Heart left ventricle (tissue), 16 donors: Measurements from ENCODE around the gene MTHFR. TPM values are rescaled to one million over a fixed set of nuclear protein-coding genes. Genes with fewer than 3 reads are reported as not detected.
A peak's percentile ranks its signal among the peaks of the same experiment; 100 is the strongest.

Experiments
- ATAC-seq, 4 donors: fragments of 200-7000 bp; cut with Tn5 transposase; one replicate each; pipeline ENCODE4 v1.9.1; 2020 to 2022; ENCODE audit warnings: moderate library complexity in 4 of 4, mild to moderate bottlenecking in 3 of 4, moderate number of reproducible peaks in 1 of 4
- DNase-seq, 5 donors: peaks; one replicate each; pipeline ENCODE4 v3.0.0-alpha.2; 2020
- H3K27ac ChIP-seq, 12 donors: fragments of 200-600 bp; sonication (generic) in 4 of 12; one replicate each; pipeline versions ENCODE4 v1.5.0 to v1.8.0; 2016 to 2022; ENCODE audit warnings: mild to moderate bottlenecking in 2 of 12
- H3K27me3 ChIP-seq, 9 donors: fragments of 200-600 bp; sonication (generic) in 2 of 9; one replicate each; pipeline versions ENCODE4 v1.5.1 to v1.8.0; 2016 to 2022; ENCODE audit warnings: mild to moderate bottlenecking in 3 of 9
- H3K36me3 ChIP-seq, 9 donors: fragments of 200-600 bp; sonication (generic) in 2 of 9; one replicate each; pipeline versions ENCODE4 v1.5.0 to v1.8.0; 2018 to 2022; ENCODE audit warnings: mild to moderate bottlenecking in 2 of 9
- H3K4me1 ChIP-seq, 12 donors: fragments of 200-600 bp; sonication (generic) in 4 of 12; one replicate each; pipeline versions ENCODE4 v1.5.0 to v1.8.0; 2016 to 2022; ENCODE audit warnings: mild to moderate bottlenecking in 3 of 12
- H3K4me3 ChIP-seq, 12 donors: fragments of 200-600 bp; sonication (generic) in 4 of 12; one replicate each; pipeline versions ENCODE4 v1.5.0 to v1.8.0; 2017 to 2022; ENCODE audit warnings: mild to moderate bottlenecking in 9 of 12, moderate library complexity in 4 of 12
- H3K9me3 ChIP-seq, 12 donors: fragments of 200-600 bp; sonication (generic) in 4 of 12; one replicate each; pipeline versions ENCODE4 v1.5.0 to v1.8.0; 2016 to 2022; ENCODE audit warnings: mild to moderate bottlenecking in 1 of 12
- CTCF ChIP-seq, 12 donors: fragments of 200-600 bp; sonication (generic) in 4 of 12; IDR thresholded peaks; one replicate each; pipeline versions ENCODE4 v1.5.0 to v1.8.0; 2018 to 2022; ENCODE audit warnings: antibody characterized with exemption in 12 of 12, mild to moderate bottlenecking in 5 of 12
- POLR2A ChIP-seq, 2 donors: fragments of 450-650 bp; IDR thresholded peaks; one replicate each; pipeline ENCODE4 v1.6.1; 2017; ENCODE audit warnings: antibody characterized with exemption in 2 of 2, mild to moderate bottlenecking in 2 of 2, moderate library complexity in 2 of 2
- WGBS, 4 donors: extraction: QIAGEN DNeasy Blood & Tissue Kit in 2 of 4; methylation state at CpG; one replicate each; pipeline versions ENCODE4 v1.1.5 to v1.1.7; 2013 to 2018; 5-methylcytosine and 5-hydroxymethylcytosine counted together
- intact Hi-C, 10 donors: fragments of 100-400 bp; cut with DNase I; formaldehyde crosslinking; loops; one replicate each; pipeline versions ENCODE4 v1.11.1 to v1.14.2; 2022
- polyA plus RNA-seq, 2 donors: library from polyadenylated mRNA; stranded (reverse); fragments of 200-250 nt; gene quantifications; one replicate each; pipeline ENCODE4 v1.2.3, GENCODE V29; 2013
- total RNA-seq, 9 donors: library from RNA; depleted of rRNA in 2 of 9; stranded (reverse); fragments of >200 nt in 2 of 9; fragmentation: NEBNext Ultra II Directional in 3 of 9; extraction: Animal tissue kit (Norgen Biotek cat#: 25700) in 3 of 9; gene quantifications; one replicate each; pipeline versions ENCODE4 v1.1.0 to v1.2.4, GENCODE V29; 2016 to 2023
- donor health status: ischemic (EF 13 %, LVEDD 7.1; RV severe dilation, severe dysfunction).
- donor health status: healthy with polysubstance abuse.
- donor health status: DM: no; HTN: yes; CAD: no.
- donor health status: DM: no; HTN: no; CAD: no.
- donor health status: ischemic (EF 25% LVEDD 6.9; RV normal size, moderate dysfunction).
- donor health status: ischemic (EF 25% LVEDD 5.7; RV mildly dilated, moderate dysfunction).
- donor health status: healthy.
- donor health status: DM: yes; HTN: yes; CAD: no.
- donor health status: ischemic (EF 35%, LVEDD 5.7; RV mildly dilated, moderate dysfunction).
- donor health status: nonischemic (EF 11% LVEDD 7.7; RV severe dilation, severe dysfunction).
- donor health status: DM: yes; HTN: yes; CAD: no.
- donor health status: PGD.
- donor health status: ischemic (EF 29% LVEDD 5.4; RV normal size, mild dysfunction).
- donor health status: nonischemic (EF 23%, LVEDD 6.1; RV moderate dilation, normal function).

The MTHFR gene
- total and polyA plus RNA-seq, 11 donors = 21.9 to 61.2 (median 38.1) TPM

DNA sequence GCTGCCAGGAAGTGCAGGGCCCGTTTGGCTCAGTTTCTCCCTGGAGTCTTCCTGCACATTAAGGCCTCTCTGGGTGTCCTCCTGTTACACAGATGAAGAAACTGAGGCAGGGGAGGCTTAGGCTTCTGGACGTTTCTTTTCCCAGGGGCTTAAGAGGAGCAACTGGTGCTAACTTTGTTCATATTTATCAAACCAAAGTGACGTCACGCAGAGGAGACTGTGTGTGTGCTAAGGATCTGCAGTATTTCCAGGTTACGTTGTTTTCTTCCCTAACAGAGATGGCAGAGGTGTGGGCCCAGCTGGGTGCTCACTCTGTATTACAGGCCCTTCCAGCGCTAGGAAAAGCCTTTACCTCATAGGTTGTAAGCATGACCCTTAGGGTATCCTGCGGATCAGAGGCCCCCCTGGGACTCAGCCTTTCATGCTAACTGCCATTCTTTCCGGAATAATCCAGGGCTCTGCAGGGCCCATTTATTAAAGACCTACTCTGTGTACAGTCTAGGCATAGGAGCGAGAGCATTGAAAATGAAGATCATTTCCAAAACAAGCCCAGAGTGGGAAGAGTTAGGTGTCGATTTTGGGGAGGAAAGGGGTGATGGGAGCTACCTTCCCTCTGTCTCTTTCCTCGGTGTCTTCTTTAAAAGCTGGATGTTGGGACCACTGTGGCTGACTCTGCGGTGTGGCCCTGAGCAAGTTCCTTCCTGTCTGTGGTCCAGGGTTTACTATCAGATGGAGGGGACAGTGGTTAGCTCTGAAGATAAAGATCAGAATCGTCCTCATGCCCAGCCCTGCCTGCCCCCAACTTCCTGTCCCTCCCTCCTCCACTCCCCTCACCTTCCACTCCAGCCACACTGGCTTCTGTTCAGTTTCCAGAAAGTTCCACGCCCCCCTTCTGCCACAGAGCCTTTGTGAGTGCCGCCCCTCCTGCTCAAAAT, 65.2 kb downstream of the MTHFR start:
- Histone ChIP-seq H3K36me3 (peaks cover 0 to 2% (median 0%) of the 10 kb centered on the region in 9 donors), H3K27me3 (no peaks in the 10 kb centered on the region), H3K4me1 (peaks cover 3 to 58% (median 13%) of the 10 kb centered on the region in 12 donors), H3K27ac (peak overlapping the region in 1 of 12 donors; percentile 15), H3K9me3 (no peaks in the 10 kb centered on the region), H3K4me3 (no peak overlapping the region)
- WGBS, 4 donors = 53 to 67% (median 64%) methylated on average over 15 of the region's 15 CpGs
- ATAC-seq (no peak), DNase-seq (no peak)
- no peak for TF ChIP-seq CTCF (IDR thresholded peaks at IDR 0.05)
- no peak for TF ChIP-seq POLR2A (IDR thresholded peaks at IDR 0.05)
- intact Hi-C loops = no loop called here

DNA sequence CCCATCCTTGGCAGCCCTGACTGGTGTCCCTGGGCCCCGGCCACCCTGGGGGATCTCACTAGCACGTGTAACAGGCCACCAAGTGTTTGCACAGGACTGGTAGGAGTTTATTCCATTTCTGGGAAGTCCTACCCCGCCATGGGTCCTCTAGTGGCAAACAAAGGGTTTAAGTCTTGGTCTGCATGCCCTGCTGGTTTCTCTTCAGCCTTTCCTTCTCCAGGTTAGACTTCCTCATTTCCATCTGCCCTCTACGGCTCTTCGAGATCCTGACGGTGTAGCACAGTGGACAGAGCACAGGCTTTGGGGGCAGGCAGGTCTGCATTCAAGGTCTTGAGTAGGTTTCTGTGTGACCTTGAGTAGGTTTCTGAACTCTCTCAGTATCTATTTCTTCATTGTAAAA, 67.0 kb downstream of the MTHFR start:
- 84 to 87% (median 85%) methylated on average over 5 to 6 of the region's 6 CpGs for WGBS, 4 donors
- ATAC-seq = no peak
- peaks cover 5 to 64% (median 18%) of the 10 kb centered on the region in 12 donors for H3K4me1 ChIP-seq
- H3K36me3 ChIP-seq = no peaks in the 10 kb centered on the region
- H3K27me3 ChIP-seq = no peaks in the 10 kb centered on the region
- no peak for DNase-seq
- intact Hi-C loops = loop anchor here in 9 of 10 donors (5.0 to 10.0 kb wide), 5 partner anchors 44 to 69 kb away; partner anchors contain the start of genes CLCN6 (in 5 of the 9) and MTHFR (in 5 of the 9)
- no peaks in the 10 kb centered on the region for H3K9me3 ChIP-seq
- no peak for TF ChIP-seq CTCF (IDR thresholded peaks at IDR 0.05)
- TF ChIP-seq POLR2A (IDR thresholded peaks at IDR 0.05) = no peak
- H3K27ac ChIP-seq = peak overlapping the region in 1 of 12 donors; percentile 96
- H3K4me3 ChIP-seq = no peak overlapping the region

GRCh38 chr1:11738096-11738495, 67.7 kb downstream of the MTHFR start:
- 69 to 86% (median 83%) methylated on average over 2 of the region's 2 CpGs for WGBS, 4 donors
- no peaks in the 10 kb centered on the region for H3K27me3 ChIP-seq
- H3K4me1 ChIP-seq = peaks cover 5 to 68% (median 18%) of the 10 kb centered on the region in 12 donors
- no peaks in the 10 kb centered on the region for H3K9me3 ChIP-seq
- no peak overlapping the region for H3K4me3 ChIP-seq
- no peaks in the 10 kb centered on the region for H3K36me3 ChIP-seq
- no peak for TF ChIP-seq POLR2A (IDR thresholded peaks at IDR 0.05)
- TF ChIP-seq CTCF (IDR thresholded peaks at IDR 0.05) = no peak
- ATAC-seq = no peak
- peak overlapping the region in 2 of 12 donors; percentile 82 to 96 for H3K27ac ChIP-seq
- intact Hi-C loops = loop anchor here in 9 of 10 donors (5.0 to 10.0 kb wide), 5 partner anchors 44 to 69 kb away; partner anchors contain the start of genes CLCN6 (in 5 of the 9) and MTHFR (in 5 of the 9)
- no peak for DNase-seq
